ENCODE data around the gene OR2AP1.
"Not testable (repeated sequence)": the region's sequence is repeated elsewhere in the genome, so short reads cannot be mapped to it uniquely, and the experiment has no call there.

OR2AP1 gene

DNA sequence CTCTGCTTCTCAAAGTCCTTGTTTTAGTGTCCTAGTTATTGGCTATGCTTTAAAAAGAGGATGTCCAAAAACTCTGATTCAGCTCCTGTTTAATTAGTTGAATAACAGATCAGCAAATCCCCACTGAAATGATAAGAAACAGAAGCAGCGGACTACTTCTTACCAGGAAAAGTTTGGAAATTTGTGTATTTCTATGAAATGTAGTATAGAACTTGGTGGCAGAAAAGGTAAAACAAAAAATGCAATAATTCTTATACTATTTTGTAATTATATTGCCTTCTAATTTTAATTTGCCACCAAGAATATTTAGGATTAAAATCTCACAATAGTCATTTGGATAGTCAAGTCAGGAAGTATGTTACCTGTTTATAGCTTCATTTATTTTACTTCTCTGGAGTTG lies at the start of gene OR2AP1:
OR2AP1 (plus strand) TSS at position 301 of the 400 bp plus-strand sequence. CDS start 1,947 bp downstream, outside the sequence.
- no peak for DNase-seq (ENCODE audit: low spot score)

DNA sequence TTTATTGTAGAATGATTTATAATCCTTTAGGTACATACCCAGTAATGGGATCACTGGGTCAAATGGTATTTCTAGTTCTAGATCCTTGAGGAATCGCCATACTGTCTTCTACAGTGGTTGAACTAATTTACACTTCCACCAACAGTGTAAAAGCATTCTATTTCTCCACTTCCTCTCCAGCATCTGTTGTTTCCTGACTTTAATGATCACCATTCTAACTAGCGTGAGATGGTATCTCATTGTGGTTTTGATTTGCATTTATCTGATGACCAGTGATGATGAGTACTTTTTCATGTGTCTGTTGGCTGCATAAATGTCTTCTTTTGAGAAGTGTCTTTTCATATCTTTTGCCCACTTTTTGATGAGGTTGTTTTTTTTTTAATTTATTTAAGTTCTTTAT lies 24.0 kb upstream of the OR2AP1 start:
- DNase-seq (ENCODE audit: low spot score): not testable (repeated sequence)

DNA sequence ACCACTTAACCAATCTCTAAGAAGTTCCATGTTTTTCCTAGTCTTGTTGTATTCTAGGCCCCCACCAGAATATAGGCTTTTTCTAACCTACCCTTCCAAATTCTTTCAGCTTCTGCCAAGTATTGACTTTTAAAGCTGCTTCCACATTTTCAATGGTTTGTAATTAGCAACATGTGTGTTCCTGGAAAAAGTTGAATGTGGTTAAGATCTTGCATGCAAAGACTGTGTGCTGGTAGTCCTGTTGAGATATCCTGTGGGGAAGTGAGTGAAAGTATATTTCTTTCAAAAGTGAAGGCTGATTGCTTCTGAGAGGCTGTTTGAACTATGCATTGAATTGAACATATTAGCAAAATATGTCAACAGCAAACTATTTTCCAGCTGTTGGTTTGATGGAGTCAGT lies 23.5 kb upstream of the OR2AP1 start:
- no peak for DNase-seq (ENCODE audit: low spot score)

DNA sequence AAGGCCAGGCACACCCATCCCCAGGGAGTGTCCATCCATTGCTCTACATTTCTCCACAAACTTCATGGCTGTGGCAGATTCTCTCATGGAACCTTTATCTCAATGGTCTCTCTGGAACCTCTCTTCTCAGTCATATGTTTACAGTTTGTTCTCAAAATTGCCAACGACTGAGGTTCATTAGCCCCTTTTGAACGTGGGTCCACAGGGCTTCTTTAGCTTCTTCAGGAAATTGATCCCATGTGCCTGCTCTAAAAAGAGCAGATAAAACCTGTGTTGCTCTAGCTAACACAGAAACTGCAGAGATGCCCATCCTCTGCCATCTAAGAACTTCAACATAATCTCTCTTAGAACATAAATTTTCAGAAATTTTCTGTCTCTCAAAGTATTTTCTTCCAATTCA lies 23.0 kb upstream of the OR2AP1 start, which contains the start of gene OR6C4:
OR6C4 (plus strand) TSS at position 301 of the 400 bp plus-strand sequence. CDS start 1,625 bp downstream, outside the sequence.
- DNase-seq (ENCODE audit: low spot score): no peak

DNA sequence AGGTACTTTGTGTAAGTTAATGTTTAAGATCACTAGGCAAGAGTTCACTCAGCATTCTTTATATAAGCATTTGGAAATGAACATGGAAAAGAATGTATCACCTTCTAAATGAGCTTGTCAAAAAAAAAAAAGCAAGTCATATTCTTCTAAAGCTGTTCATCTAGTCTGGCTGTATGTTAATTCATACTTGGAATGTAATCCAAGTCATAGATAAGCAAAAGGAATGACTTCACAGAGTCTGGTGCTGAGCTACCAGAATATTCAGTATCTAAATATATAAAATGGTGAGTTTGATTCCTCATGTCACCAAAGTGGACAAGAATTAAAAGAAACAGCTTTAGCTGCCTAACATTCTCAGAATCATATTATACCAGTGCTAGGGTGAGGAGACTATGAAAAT lies 18.0 kb upstream of the OR2AP1 start:
- DNase-seq (ENCODE audit: low spot score): no peak

DNA sequence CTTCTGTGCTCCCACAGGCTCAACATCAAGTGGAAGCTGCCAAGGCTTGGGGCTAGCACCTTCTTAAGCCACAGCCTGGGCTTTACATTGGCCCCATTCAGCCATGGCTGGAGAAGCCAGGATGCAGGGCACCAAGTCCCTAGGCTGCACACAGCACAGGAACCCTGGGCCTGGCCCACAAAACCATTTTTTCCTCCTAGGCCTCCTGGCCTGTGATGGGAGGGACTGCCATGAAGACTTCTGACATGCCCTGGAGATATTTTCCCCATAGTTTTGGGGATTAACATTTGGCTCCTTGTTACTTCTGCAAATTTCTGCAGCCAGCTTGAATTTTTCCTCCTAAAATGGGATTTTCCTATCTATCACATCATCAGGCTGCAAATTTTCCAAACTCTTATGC lies 2.2 kb upstream of the OR2AP1 start:
- DNase-seq (ENCODE audit: low spot score): not testable (repeated sequence)

DNA sequence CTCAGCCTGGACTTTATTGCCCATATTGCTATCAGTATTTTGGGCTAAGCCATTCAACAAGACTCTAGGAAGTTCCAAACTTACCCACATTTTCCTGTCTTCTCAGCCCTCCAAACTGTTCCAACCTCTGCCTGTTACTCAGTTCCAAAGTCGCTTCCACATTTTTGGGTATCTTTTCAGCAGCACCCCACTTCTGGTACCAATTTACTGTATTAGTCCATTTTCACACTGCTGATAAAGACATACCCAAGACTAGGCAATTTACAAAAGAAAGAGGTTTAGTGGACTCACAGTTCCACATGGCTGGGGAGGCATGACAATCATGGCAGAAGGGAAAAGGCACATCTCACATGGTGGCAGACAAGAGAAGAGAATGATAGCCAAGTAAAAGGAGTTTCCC lies 1.6 kb upstream of the OR2AP1 start:
- not testable (repeated sequence) for DNase-seq (ENCODE audit: low spot score)

DNA sequence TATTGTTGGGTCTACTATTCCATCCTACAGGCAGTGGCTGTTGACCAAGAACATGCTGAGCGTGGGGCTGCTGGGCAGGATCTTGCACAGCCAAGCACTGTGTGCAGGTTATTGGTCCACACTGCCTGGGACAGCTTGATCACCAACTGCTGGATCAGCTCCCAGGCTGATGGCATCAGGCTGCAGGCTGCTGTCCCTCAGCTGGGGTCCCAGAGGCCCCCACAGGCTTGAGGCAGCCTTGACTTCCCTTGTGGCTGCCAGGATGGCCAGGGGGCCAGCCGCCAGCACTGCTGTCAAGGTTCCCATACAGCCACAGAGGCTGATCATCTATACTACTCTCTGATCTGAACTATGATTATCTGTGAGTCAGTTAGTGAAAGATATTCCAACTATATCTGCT lies 9.8 kb downstream of the OR2AP1 start:
- no peak for DNase-seq (ENCODE audit: low spot score)

DNA sequence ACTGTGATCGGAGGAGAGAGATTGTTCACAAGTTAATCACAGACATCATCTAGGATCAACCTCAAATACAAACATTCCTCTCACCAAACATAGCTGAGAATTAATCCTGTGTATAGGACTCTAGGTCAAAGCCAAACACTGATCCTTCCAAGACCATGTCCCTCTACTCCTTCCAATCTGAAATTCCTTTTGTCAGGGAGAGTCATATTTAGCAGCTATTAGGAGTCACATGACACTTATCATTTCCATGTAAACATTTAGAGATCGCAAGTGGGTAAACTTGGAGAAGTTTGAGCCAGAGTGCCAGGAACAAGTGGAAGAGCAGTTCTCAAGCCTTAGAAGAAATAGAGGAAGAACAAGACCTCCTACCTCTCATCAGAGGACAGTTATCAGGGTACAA lies 13.5 kb downstream of the OR2AP1 start:
- no peak for DNase-seq (ENCODE audit: low spot score)

DNA sequence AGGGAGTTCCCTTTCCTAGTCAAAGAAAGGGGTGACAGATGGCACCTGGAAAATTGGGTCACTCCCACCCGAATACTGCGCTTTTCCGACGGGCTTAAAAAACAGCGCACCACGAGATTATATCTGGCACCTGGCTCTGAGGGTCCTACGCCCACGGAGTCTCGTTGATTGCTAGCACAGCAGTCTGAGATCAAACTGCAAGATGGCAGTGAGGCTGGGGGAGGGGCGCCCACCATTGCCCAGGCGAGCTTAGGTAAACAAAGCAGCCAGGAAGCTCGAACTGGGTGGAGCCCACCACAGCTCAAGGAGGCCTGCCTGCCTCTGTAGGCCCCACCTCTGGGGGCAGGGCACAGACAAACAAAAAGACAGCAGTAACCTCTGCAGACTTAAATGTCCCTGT lies 17.9 kb downstream of the OR2AP1 start:
- DNase-seq (ENCODE audit: low spot score): not testable (repeated sequence)

DNA sequence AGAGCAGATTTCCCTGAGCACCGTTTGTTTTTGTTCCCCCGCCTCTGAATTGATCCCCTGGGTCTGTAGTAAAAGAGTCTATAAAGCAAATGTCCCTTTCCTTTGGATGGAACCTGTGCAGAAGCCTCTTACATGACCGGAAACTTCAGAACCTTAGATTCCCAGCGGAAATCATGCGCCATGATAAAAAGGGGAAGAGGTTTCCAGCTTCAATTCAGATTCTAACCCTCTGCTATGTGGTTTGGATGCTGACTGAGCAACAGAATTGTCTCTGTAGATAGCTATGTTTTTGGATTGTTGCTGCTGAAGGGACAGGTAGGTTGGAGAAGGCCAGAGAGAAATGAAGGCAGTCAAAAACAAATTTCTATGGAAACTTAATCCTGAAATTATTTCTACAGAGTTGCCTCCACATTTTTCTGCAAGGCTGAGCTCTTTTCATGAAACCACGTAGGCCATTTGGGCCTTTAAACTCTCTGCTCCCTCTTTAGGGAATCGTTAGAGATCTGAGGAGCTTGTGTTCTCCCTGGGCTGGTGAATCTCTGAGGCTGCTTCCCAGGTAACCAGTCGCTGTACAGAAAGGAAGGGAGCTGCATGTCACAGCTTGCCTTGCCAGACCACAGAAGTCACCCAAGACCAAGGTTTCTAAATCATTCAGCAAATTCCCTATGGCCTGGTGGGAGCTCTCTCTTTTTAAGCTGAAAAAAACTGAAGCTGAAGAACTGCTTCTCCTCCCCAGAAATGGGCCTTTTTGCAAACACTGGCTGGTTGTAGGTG lies 35.7 kb downstream of the OR2AP1 start:
- no peak for DNase-seq (ENCODE audit: low spot score)

DNA sequence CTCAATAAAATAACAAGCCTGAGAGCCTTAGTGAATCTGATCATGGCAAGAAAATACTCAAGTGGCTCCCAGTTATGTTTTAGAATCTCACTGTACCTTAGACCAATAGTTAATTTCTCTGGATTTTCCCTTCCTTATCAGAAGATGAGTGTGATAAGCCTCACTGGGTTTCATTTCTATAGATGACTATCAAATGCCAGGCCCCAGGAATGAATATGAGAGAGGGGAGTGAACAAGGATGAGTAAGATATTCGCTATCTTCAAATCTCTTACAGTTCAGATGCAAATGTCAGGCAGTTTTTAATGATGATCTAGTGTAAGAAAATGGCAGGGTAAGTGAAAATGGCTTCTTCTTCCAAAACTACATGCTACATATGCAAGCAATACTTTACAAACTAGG lies 38.3 kb downstream of the OR2AP1 start:
- DNase-seq (ENCODE audit: low spot score): no peak

DNA sequence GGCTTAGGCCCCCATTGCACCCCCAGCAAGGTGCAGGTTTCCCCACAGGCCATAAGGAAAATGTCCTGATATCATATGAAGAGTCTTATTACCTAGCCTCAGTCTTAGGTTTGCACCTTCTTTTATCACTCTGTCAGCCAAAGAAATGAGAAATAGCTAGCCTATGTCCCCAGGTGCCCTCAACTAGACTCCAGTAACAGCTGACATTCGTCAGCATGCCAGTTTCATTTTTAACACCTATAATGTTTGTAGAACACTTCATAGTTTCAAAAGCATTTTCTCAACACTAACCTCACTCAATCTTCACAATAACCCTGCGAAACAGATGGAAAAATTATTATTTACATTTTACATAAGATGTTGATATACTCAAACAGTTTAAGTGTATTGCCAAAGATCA lies 40.4 kb downstream of the OR2AP1 start:
- no peak for DNase-seq (ENCODE audit: low spot score)

DNA sequence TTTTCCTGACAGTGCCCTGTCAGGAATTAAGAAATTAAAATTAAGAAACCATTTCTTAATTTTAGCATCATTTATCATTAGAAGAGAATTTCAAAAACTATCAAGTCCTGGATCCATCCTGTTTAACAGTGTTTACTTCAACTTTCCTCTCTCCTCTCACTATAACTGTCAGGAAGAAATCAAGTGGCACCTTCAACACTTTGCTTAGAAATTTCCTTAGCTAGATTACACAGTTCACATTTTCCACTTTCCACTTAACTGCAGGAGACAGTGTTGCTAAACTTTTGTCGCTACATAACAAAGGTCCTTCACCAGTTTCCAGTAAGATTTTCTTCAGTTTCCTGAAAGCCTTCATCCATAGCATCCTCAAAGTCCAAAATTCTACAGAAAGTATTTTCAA lies 42.5 kb downstream of the OR2AP1 start:
- no peak for DNase-seq (ENCODE audit: low spot score)

DNA sequence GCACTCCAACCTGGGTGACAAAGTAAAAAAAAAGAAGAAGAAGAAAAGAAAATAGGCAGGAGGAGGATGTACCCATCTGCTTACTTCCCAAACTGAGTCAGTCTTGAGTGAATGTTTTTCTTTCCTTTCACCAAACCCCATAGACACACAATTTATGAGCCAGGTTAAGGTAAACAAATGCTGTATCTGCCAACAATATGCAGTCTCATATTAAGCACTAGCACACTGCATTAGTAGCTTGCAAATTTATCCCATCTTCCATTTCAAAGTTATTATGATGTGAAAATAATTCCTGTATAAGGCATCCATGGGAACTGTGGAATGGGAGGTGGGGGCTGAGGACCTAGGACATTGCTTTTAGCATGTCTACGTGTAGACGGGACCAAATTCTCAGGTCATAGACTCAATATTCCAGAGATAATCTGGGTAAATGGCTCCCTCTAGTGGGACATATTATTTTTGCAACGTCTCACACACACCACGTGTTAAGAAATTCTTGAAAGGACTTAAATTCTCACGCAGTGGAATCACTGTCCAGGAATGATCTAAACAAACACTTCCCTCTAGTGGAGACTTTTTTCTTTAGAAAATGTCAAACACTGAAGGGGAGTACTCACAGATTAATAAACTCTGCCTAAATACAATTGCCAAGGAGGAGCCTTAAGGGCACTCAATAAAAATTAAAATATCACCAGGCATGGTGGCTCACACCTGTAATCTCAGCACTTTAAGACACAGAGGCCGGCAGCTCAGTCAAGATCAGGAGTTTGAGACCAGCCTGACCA lies 47.3 kb downstream of the OR2AP1 start:
- peak; percentile 69 for DNase-seq (ENCODE audit: low spot score)

DNA sequence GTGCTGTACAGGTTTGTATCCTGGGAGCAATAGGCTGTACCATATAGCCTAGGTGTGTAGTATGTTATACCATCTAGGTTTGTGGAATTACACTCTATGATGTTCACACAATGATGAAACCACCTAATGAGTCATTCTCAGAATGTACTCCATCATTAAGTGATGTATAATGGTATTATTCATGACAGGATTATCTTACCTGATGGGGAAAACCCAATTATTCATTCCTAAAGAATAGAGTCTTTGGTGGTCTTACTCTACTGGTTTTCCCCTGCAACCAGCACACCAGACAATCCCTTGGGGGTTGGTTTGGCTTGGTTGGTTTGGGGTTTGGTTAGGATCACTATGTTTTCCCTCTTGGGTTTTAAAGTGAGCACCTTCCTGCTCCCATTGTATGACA lies 51.8 kb downstream of the OR2AP1 start:
- DNase-seq (ENCODE audit: low spot score): no peak
